ENCODE results near the gene ABCG1. TPM values are rescaled to one million over a fixed set of nuclear protein-coding genes. Genes with fewer than 3 reads are reported as not detected.

The ABCG1 gene
- total RNA-seq, 1 donor from 2014 or later, result 1.9 TPM

DNA sequence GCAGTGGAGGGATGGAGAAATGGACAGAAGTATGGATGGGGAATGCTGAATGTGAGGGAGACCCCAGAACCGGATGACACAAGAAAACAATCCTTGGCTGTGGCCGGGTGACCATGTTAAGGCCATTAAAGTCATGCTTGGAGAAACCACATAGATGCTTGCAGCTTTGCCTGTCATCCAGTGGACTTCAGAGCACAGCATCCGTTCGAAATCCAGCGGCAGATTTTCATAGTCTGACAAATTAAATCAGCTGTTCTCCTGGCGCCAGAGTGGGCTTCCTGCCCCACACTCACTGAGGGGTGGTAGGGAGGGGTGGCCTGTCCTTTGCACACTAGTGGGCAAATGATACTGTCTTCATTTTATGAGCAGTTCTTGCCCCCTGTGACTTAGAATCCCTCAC is 35.1 kb downstream of the ABCG1 start:
- Histone ChIP-seq H3K4me3 (no peak overlapping the region), H2AFZ (replicated peaks) (no peak overlapping the region), H3F3A (ENCODE audit: low read depth) (no peaks in the 10 kb centered on the region), H3K36me3 (no peaks in the 10 kb centered on the region), H3K27me3 (no peaks in the 10 kb centered on the region), H3K9me3 (ENCODE audit: low read depth) (no peaks in the 10 kb centered on the region), H4K20me1 (ENCODE audit: low read depth) (no peaks in the 10 kb centered on the region), H3K79me2 (ENCODE audit: low read depth) (no peaks in the 10 kb centered on the region), H3K9ac (no peak overlapping the region), H3K27ac (no peak overlapping the region), H3K4me2 (no peak overlapping the region), H3K4me1 (peaks cover 9% of the 10 kb centered on the region)
- TF ChIP-seq, protein P1, sequence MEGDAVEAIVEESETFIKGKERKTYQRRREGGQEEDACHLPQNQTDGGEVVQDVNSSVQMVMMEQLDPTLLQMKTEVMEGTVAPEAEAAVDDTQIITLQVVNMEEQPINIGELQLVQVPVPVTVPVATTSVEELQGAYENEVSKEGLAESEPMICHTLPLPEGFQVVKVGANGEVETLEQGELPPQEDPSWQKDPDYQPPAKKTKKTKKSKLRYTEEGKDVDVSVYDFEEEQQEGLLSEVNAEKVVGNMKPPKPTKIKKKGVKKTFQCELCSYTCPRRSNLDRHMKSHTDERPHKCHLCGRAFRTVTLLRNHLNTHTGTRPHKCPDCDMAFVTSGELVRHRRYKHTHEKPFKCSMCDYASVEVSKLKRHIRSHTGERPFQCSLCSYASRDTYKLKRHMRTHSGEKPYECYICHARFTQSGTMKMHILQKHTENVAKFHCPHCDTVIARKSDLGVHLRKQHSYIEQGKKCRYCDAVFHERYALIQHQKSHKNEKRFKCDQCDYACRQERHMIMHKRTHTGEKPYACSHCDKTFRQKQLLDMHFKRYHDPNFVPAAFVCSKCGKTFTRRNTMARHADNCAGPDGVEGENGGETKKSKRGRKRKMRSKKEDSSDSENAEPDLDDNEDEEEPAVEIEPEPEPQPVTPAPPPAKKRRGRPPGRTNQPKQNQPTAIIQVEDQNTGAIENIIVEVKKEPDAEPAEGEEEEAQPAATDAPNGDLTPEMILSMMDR (IDR thresholded peaks at IDR 0.05), result no peak
- TF ChIP-seq EZH2phosphoT487 (IDR thresholded peaks at IDR 0.05), result no peak
- TF ChIP-seq EZH2 (IDR thresholded peaks at IDR 0.05), result no peak
- Mint-ChIP-seq H3K4me1 (peaks cover 14% of the 10 kb centered on the region), H3K36me3 (no peaks in the 10 kb centered on the region), H3K4me3 (no peak overlapping the region), H3K27me3 (ENCODE audit: insufficient read depth, low read depth) (peaks cover 7% of the 10 kb centered on the region), H3K27ac (no peak overlapping the region), H3K9me3 (no peaks in the 10 kb centered on the region)
- no peak for DNase-seq (ENCODE audit: low spot score)

DNA sequence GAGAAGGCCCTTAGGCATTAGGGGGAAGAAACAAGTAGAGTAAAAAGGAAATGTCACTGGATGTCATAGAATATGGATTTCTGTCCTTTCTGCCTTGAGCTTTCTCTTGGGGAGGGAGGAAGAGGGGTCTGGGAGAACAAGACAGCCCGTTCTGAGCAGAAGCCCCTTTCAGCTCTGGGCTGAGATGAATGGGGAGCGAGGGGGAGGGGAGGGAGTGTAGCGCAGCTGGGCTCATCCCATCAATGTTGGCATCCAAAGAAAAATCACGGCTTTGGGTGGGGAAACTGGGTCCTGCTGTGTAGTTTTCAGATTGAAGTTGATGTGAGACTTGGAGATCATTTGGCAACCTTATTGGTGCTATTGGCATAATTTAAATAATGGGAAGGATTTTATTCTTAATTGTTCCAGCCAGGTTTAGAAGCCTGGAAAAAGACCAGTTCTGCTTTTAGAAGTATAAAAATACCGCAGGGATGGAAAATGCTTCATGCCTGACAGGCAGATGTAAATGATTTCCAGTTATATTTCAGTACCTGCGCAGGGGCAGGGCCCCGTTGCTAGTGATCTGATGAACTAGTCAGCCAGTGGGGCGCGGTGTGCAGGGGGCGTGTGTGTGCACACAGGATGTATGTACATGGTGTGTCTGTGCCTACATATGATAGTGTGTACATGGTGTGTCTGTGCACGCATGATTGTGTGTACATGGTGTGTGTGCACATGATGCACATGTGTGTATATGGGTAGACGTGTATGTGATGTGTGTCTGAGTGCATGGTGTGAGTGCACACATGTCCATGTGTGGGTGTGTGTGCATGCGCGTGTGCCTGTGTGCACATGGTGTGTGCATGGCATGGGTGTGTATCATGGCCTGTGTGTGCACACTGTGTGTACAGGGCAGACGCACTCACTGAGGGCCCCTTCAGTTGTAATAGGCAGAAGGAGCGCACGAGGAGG is 36.0 kb downstream of the ABCG1 start:
- peaks cover 14% of the 10 kb centered on the region for H3K4me1 Mint-ChIP-seq
- Histone ChIP-seq H3K9me3 (ENCODE audit: low read depth) (no peaks in the 10 kb centered on the region), H3K4me3 (no peak overlapping the region), H3K9ac (no peak overlapping the region), H3K4me2 (peak overlapping the region; percentile 31), H3F3A (ENCODE audit: low read depth) (no peaks in the 10 kb centered on the region), H3K79me2 (ENCODE audit: low read depth) (no peaks in the 10 kb centered on the region), H3K36me3 (no peaks in the 10 kb centered on the region), H4K20me1 (ENCODE audit: low read depth) (no peaks in the 10 kb centered on the region), H2AFZ (replicated peaks) (no peak overlapping the region), H3K27me3 (no peaks in the 10 kb centered on the region), H3K27ac (no peak overlapping the region), H3K4me1 (peaks cover 9% of the 10 kb centered on the region)
- no peak for DNase-seq (ENCODE audit: low spot score)
- no peak overlapping the region for H3K27ac Mint-ChIP-seq
- peaks cover 7% of the 10 kb centered on the region for H3K27me3 Mint-ChIP-seq (ENCODE audit: insufficient read depth, low read depth)
- TF ChIP-seq EZH2phosphoT487 (IDR thresholded peaks at IDR 0.05), result no peak
- TF ChIP-seq, protein P1 (IDR thresholded peaks at IDR 0.05), result no peak
- TF ChIP-seq EZH2 (IDR thresholded peaks at IDR 0.05), result no peak
- no peak overlapping the region for H3K4me3 Mint-ChIP-seq
- no peaks in the 10 kb centered on the region for H3K36me3 Mint-ChIP-seq
- no peaks in the 10 kb centered on the region for H3K9me3 Mint-ChIP-seq

- Mint-ChIP-seq H3K36me3 (no peaks in the 10 kb centered on the region), H3K27me3 (ENCODE audit: insufficient read depth, low read depth) (peaks cover 7% of the 10 kb centered on the region), H3K9me3 (no peaks in the 10 kb centered on the region), H3K4me3 (no peak overlapping the region), H3K4me1 (peaks cover 17% of the 10 kb centered on the region), H3K27ac (no peak overlapping the region)
- H2AFZ ChIP-seq (replicated peaks), result no peak overlapping the region
- no peaks in the 10 kb centered on the region for H3K36me3 ChIP-seq
- no peaks in the 10 kb centered on the region for H3K9me3 ChIP-seq (ENCODE audit: low read depth)
- DNase-seq (ENCODE audit: low spot score), result no peak
- no peak overlapping the region for H3K4me3 ChIP-seq
- no peaks in the 10 kb centered on the region for H3F3A ChIP-seq (ENCODE audit: low read depth)
- H3K27ac ChIP-seq, result no peak overlapping the region
- no peak overlapping the region for H3K9ac ChIP-seq
- H3K4me1 ChIP-seq, result peaks cover 9% of the 10 kb centered on the region
- H3K79me2 ChIP-seq (ENCODE audit: low read depth), result no peaks in the 10 kb centered on the region
- TF ChIP-seq, protein P1 (IDR thresholded peaks at IDR 0.05), result peak; percentile 29
- TF ChIP-seq EZH2 (IDR thresholded peaks at IDR 0.05), result no peak
- no peaks in the 10 kb centered on the region for H3K27me3 ChIP-seq
- H4K20me1 ChIP-seq (ENCODE audit: low read depth), result no peaks in the 10 kb centered on the region
- no peak overlapping the region for H3K4me2 ChIP-seq
Observed at GRCh38 chr21:42255825-42256224, 36.9 kb downstream of the ABCG1 start.
